HepG2 (cell line): ENCODE measurements around the gene BTN1A1. TPM values are rescaled to one million over a fixed set of nuclear protein-coding genes. Genes with fewer than 3 reads are reported as not detected.
A peak's percentile ranks its signal among the peaks of the same experiment; 100 is the strongest.

Experiments
- ADNP ChIP-seq: sonication (generic); formaldehyde crosslinking; IDR thresholded peaks from 2 replicates; pipeline ENCODE4 v1.4.0; 2020; ENCODE audit warnings: missing genetic modification reagents
- ARNT2 ChIP-seq: sonication (generic); formaldehyde crosslinking; IDR thresholded peaks from 2 replicates; pipeline ENCODE4 v1.8.0; 2022; ENCODE audit warnings: mild to moderate bottlenecking, low read depth, missing genetic modification reagents, moderate library complexity
- ATF1 ChIP-seq: IDR thresholded peaks from 2 replicates; pipeline ENCODE4 v1.6.1; 2016; ENCODE audit warnings: mild to moderate bottlenecking, control low read depth
- DNMT3B ChIP-seq: conservative IDR thresholded peaks from 2 replicates; pipeline ENCODE4 v1.6.1; 2016; ENCODE audit warnings: missing biosample characterization, control low read depth
- GPBP1L1 ChIP-seq: sonication (generic); formaldehyde crosslinking; IDR thresholded peaks from 2 replicates; pipeline ENCODE4 v1.5.0; 2020; ENCODE audit warnings: mild to moderate bottlenecking, missing genetic modification reagents
- HNRNPLL ChIP-seq: fragments of 200-400 bp; formaldehyde crosslinking; IDR thresholded peaks from 2 replicates; pipeline ENCODE4 v1.6.1; 2017; ENCODE audit warnings: mild to moderate bottlenecking, low read depth, low read length; ENCODE audit not compliant: poor library complexity, severe bottlenecking
- ISL2 ChIP-seq: sonication (generic); formaldehyde crosslinking; IDR thresholded peaks from 2 replicates; pipeline ENCODE4 v1.5.0; 2020; ENCODE audit warnings: missing genetic modification reagents
- JDP2 ChIP-seq: sonication (generic); formaldehyde crosslinking; IDR thresholded peaks from 2 replicates; pipeline ENCODE4 v1.8.1; 2022; ENCODE audit warnings: missing genetic modification reagents, borderline replicate concordance
- KAT8 ChIP-seq: IDR thresholded peaks from 2 replicates; pipeline ENCODE4 v1.6.1; 2016; ENCODE audit warnings: missing genetic modification reagents, missing compliant biosample characterization
- KMT2B ChIP-seq: IDR thresholded peaks from 2 replicates; pipeline ENCODE4 v1.6.1; 2016; ENCODE audit warnings: missing genetic modification reagents, missing compliant biosample characterization
- NAIF1 ChIP-seq: sonication (generic); formaldehyde crosslinking; IDR thresholded peaks from 2 replicates; pipeline ENCODE4 v1.5.0; 2020; ENCODE audit warnings: mild to moderate bottlenecking, missing genetic modification reagents, borderline replicate concordance
- NFRKB ChIP-seq: fragments of 450-650 bp; IDR thresholded peaks from 2 replicates; pipeline ENCODE4 v1.6.1; 2017
- RARA ChIP-seq: IDR thresholded peaks from 2 replicates; pipeline ENCODE4 v1.6.1; 2016; ENCODE audit warnings: missing genetic modification reagents, missing compliant biosample characterization
- SNAPC2 ChIP-seq: sonication (generic); formaldehyde crosslinking; IDR thresholded peaks from 2 replicates; pipeline ENCODE4 v1.8.1; 2022; ENCODE audit warnings: mild to moderate bottlenecking, missing genetic modification reagents
- TOPORS ChIP-seq: sonication (generic); formaldehyde crosslinking; IDR thresholded peaks from 2 replicates; pipeline ENCODE4 v1.8.0; 2023; ENCODE audit warnings: mild to moderate bottlenecking, missing genetic modification reagents
- TRIM22 ChIP-seq: fragments of 450-650 bp; IDR thresholded peaks from 2 replicates; pipeline ENCODE4 v1.6.1; 2017
- ZBTB46 ChIP-seq: sonication (generic); formaldehyde crosslinking; IDR thresholded peaks from 2 replicates; pipeline ENCODE4 v1.4.0; 2020; ENCODE audit warnings: mild to moderate bottlenecking, missing genetic modification reagents, borderline replicate concordance
- ZFP1 ChIP-seq: IDR thresholded peaks from 2 replicates; pipeline ENCODE4 v1.6.1; 2016
- ZKSCAN8 ChIP-seq: IDR thresholded peaks from 2 replicates; pipeline ENCODE4 v1.6.1; 2016; ENCODE audit warnings: borderline replicate concordance, missing genetic modification reagents, missing compliant biosample characterization
- ZMYM4 ChIP-seq: sonication (generic); formaldehyde crosslinking; IDR thresholded peaks from 2 replicates; pipeline ENCODE4 v1.8.1; 2023; ENCODE audit warnings: mild to moderate bottlenecking, missing genetic modification reagents
- ZNF224 ChIP-seq: sonication (generic); formaldehyde crosslinking; IDR thresholded peaks from 2 replicates; pipeline ENCODE4 v1.5.0; 2020; ENCODE audit warnings: mild to moderate bottlenecking, missing genetic modification reagents
- ZNF598 ChIP-seq: sonication (generic); formaldehyde crosslinking; IDR thresholded peaks from 2 replicates; pipeline ENCODE4 v1.5.1; 2020; ENCODE audit warnings: mild to moderate bottlenecking, missing genetic modification reagents, borderline replicate concordance
- ZNF644 ChIP-seq: IDR thresholded peaks from 2 replicates; pipeline ENCODE4 v1.6.1; 2016; ENCODE audit warnings: low read depth
- ZNF724P ChIP-seq: sonication (generic); formaldehyde crosslinking; IDR thresholded peaks from 2 replicates; pipeline ENCODE4 v1.8.0; 2022; ENCODE audit warnings: missing genetic modification reagents, borderline replicate concordance
- ZSCAN31 ChIP-seq: sonication (generic); formaldehyde crosslinking; IDR thresholded peaks from 2 replicates; pipeline ENCODE4 v1.5.0; 2020; ENCODE audit warnings: low read depth, mild to moderate bottlenecking, missing genetic modification reagents
- polyA plus RNA-seq, 8 experiments: library from polyadenylated mRNA; depleted of rRNA in 3 of 8; stranded (reverse) in 7 of 8; unstranded in 1 of 8; fragments of >200 nt; fragmentation: Illumina TruSeq in 4 of 8; extraction: Trizol in 4 of 8; gene quantifications; 2 replicates each; pipeline versions ENCODE4 v1.2.1 to v1.2.3, GENCODE V29; 2011 to 2016; ENCODE audit warnings: low read depth in 4 of 8, missing spikeins in 1 of 8, mixed read lengths in 1 of 8; ENCODE audit not compliant: insufficient read depth in 1 of 8
- total RNA-seq, 5 experiments: library from RNA; depleted of rRNA; stranded (reverse); fragments of >200 nt; fragmentation: Illumina TruSeq; extraction: Trizol; gene quantifications; 2 replicates each; pipeline ENCODE4 v1.2.3, GENCODE V29; 2016; ENCODE audit warnings: low read depth in 1 of 5

Gene BTN1A1
- total and polyA plus RNA-seq, 2 of the 13 experiments (the other 11 are each of a cell fraction or from before 2014, with no cell fraction given): 0.04 TPM; not detected in 1

GRCh38 chr6:26556263-26557070 lies 56.4 kb downstream of the BTN1A1 start (continued):
- TF ChIP-seq ZBTB46 (CRISPR knock-in tag): no peak
- peak; percentile 70 for TF ChIP-seq KAT8
- no peak for TF ChIP-seq JDP2 (CRISPR knock-in tag)
- 0 out of 2 replicates have a peak, but pooled peaks have one; percentile 25 for TF ChIP-seq ARNT2 (CRISPR knock-in tag)
- TF ChIP-seq NFRKB: no peak
- TF ChIP-seq DNMT3B: peak; percentile 74; the same call in 1 of the 2 replicates
- TF ChIP-seq TOPORS (CRISPR knock-in tag): 0 out of 2 replicates have a peak, but pooled peaks have one; percentile 72
- TF ChIP-seq GPBP1L1 (CRISPR knock-in tag): no peak
- peak; percentile 78 for TF ChIP-seq ISL2 (CRISPR knock-in tag)
- 0 out of 2 replicates have a peak, but pooled peaks have one; percentile 46 for TF ChIP-seq ZSCAN31 (CRISPR knock-in tag)
- TF ChIP-seq ZKSCAN8: peak; percentile 94
- peak; percentile 38; the same call in 1 of the 2 replicates for TF ChIP-seq ZNF724P (CRISPR knock-in tag)
- peak; percentile 84; the same call in 1 of the 2 replicates for TF ChIP-seq ZMYM4 (CRISPR knock-in tag)
- TF ChIP-seq RARA (CRISPR knock-in tag): no peak
- 0 out of 2 replicates have a peak, but pooled peaks have one; percentile 35 for TF ChIP-seq ZNF598 (CRISPR knock-in tag)
- TF ChIP-seq ADNP: peak; percentile 84; the same call in 1 of the 2 replicates
- TF ChIP-seq KMT2B (CRISPR knock-in tag): peak; percentile 62; the same call in 1 of the 2 replicates
- TF ChIP-seq SNAPC2 (CRISPR knock-in tag): peak; percentile 77; the same call in 1 of the 2 replicates
- no peak for TF ChIP-seq TRIM22
- TF ChIP-seq ZNF644: peak; percentile 82; the same call in 1 of the 2 replicates
- TF ChIP-seq ZNF224 (CRISPR knock-in tag): no peak
- TF ChIP-seq ZFP1 (CRISPR knock-in tag): peak; percentile 53
- TF ChIP-seq HNRNPLL: no peak
- TF ChIP-seq NAIF1 (CRISPR knock-in tag): 0 out of 2 replicates have a peak, but pooled peaks have one; percentile 25
- TF ChIP-seq ATF1 (CRISPR knock-in tag): peak; percentile 67
